HCT116 (cell line): ENCODE results near the gene FHIT. TPM values are rescaled to one million over a fixed set of nuclear protein-coding genes. Genes with fewer than 3 reads are reported as not detected.

Experiments
- ATAC-seq: fragments of 200-7000 bp; cut with Tn5 transposase; 2 replicates; pipeline ENCODE4 v1.9.1; 2020; ENCODE audit warnings: mild to moderate bottlenecking, moderate library complexity
- BruUV-seq: library from RNA; stranded (reverse); fragments of 400-500 nt; replicated peaks from 2 replicates; lab custom pipeline; 2021; lab: Mats Ljungman, UMichigan
- CTCF ChIA-PET: fragments of 300-600 bp; sonication (Branson Sonifier 250); formaldehyde crosslinking; loops from one replicate; lab custom pipeline; 2021; ENCODE audit warnings: antibody characterized with exemption; lab: Charles Lee
- POLR2A ChIA-PET: fragments of 300-600, 350-600 bp; sonication (Branson Sonifier 250); formaldehyde crosslinking; loops from one replicate; lab custom pipeline; 2021; ENCODE audit warnings: antibody characterized with exemption; lab: Charles Lee
- RAD21 ChIA-PET, 2 experiments: fragments of 300-600 bp; sonication (Branson Sonifier 250); formaldehyde crosslinking; loops; one replicate each; lab custom pipeline; 2023; ENCODE audit warnings: low total read pairs in 2 of 2; ENCODE audit not compliant: uncharacterized antibody in 2 of 2, unreplicated experiment in 2 of 2, low non-redundant PET in 1 of 2; lab: Charles Lee
- DNase-seq: peaks from one replicate; pipeline ENCODE4 v3.0.0-alpha.2; 2010; ENCODE audit warnings: low read depth, low spot score
- H2AFZ ChIP-seq: fragments of 200-600 bp; shearing (Covaris generic), sonication (generic); 2 replicates; pipeline ENCODE4 v1.6.1; 2017; ENCODE audit warnings: low read depth, mixed run types, mixed read lengths, antibody characterized with exemption, low read length; ENCODE audit not compliant: poor library complexity, severe bottlenecking
- H3K27ac ChIP-seq: 2 replicates; pipeline ENCODE4 v1.5.1; 2012; ENCODE audit warnings: low read depth, low read length
- H3K27me3 ChIP-seq: fragments of 200-600 bp; sonication (generic); 2 replicates; pipeline ENCODE4 v1.6.1; 2016; ENCODE audit warnings: mixed run types, low read length, mixed read lengths; ENCODE audit not compliant: insufficient read depth
- H3K36me3 ChIP-seq, 2 experiments: fragments of 200-500 bp in 1 of 2; fragments of 200-600 bp in 1 of 2; sonication (Bioruptor generic) in 1 of 2; sonication (generic) in 1 of 2; 2 replicates each; pipeline versions ENCODE4 v1.5.1 to v1.6.1; 2014 to 2016; ENCODE audit warnings: low read length in 2 of 2, inconsistent platforms in 1 of 2, mixed read lengths in 1 of 2, mixed run types in 1 of 2; ENCODE audit not compliant: insufficient read depth in 2 of 2, control insufficient read depth in 1 of 2
- H3K4me1 ChIP-seq, 2 experiments: fragments of 200-600 bp in 1 of 2; sonication (generic) in 1 of 2; 2 replicates each; pipeline versions ENCODE4 v1.5.1 to v1.6.1; 2012 to 2017; ENCODE audit warnings: low read length in 2 of 2, inconsistent platforms in 1 of 2, mild to moderate bottlenecking in 1 of 2, mixed read lengths in 1 of 2, mixed run types in 1 of 2, moderate library complexity in 1 of 2; ENCODE audit not compliant: insufficient read depth in 2 of 2, control insufficient read depth in 1 of 2
- H3K4me2 ChIP-seq: fragments of 200-600 bp; sonication (generic); 2 replicates; pipeline ENCODE4 v1.6.1; 2017; ENCODE audit warnings: mixed run types, low read length, mixed read lengths
- H3K4me3 ChIP-seq, 2 experiments: fragments of 200-600 bp in 1 of 2; sonication (generic) in 1 of 2; replicated peaks in 1 of 2; 2 replicates each; pipeline ENCODE4 v1.5.1; 2011 to 2016; ENCODE audit warnings: low read length in 2 of 2, control low read depth in 1 of 2, low read depth in 1 of 2, mild to moderate bottlenecking in 1 of 2, mixed read lengths in 1 of 2, mixed run types in 1 of 2
- H3K79me2 ChIP-seq: fragments of 200-600 bp; sonication (generic); 2 replicates; pipeline ENCODE4 v1.6.1; 2017; ENCODE audit warnings: mild to moderate bottlenecking, mixed run types, low read length, moderate library complexity, mixed read lengths; ENCODE audit not compliant: insufficient read depth
- H3K9ac ChIP-seq: fragments of 200-600 bp; sonication (generic); 2 replicates; pipeline ENCODE4 v1.6.1; 2016; ENCODE audit warnings: low read length, mixed read lengths
- H3K9me2 ChIP-seq: fragments of 200-600 bp; sonication (generic), shearing (Covaris generic); 2 replicates; pipeline ENCODE4 v1.6.1; 2017; ENCODE audit warnings: mixed run types, mild to moderate bottlenecking, moderate library complexity; ENCODE audit not compliant: insufficient read depth
- H3K9me3 ChIP-seq, 2 experiments: fragments of 200-500 bp in 1 of 2; fragments of 200-600 bp in 1 of 2; sonication (Bioruptor generic) in 1 of 2; sonication (generic) in 1 of 2; 2 replicates each; pipeline ENCODE4 v1.6.1; 2014 to 2017; ENCODE audit warnings: low read length in 2 of 2, mixed read lengths in 2 of 2, inconsistent platforms in 1 of 2, low read depth in 1 of 2, mild to moderate bottlenecking in 1 of 2, mixed run types in 1 of 2, moderate library complexity in 1 of 2; ENCODE audit not compliant: control insufficient read depth in 1 of 2, insufficient read depth in 1 of 2
- H4K20me1 ChIP-seq: fragments of 200-600 bp; sonication (generic), shearing (Covaris generic); 2 replicates; pipeline ENCODE4 v1.6.1; 2017; ENCODE audit warnings: mixed run types, mild to moderate bottlenecking, moderate library complexity; ENCODE audit not compliant: insufficient read depth
- ATF3 ChIP-seq: IDR thresholded peaks from 2 replicates; pipeline ENCODE4 v1.6.1; 2012
- CBX3 ChIP-seq: IDR thresholded peaks from 2 replicates; pipeline ENCODE4 v1.6.1; 2012; ENCODE audit warnings: low read depth
- CTCF ChIP-seq, 3 experiments: fragments of 200-600 bp in 1 of 3; sonication (generic) in 1 of 3; IDR thresholded peaks in 2 of 3; conservative IDR thresholded peaks in 1 of 3; 2 replicates each; pipeline ENCODE4 v1.5.1; 2012 to 2017; ENCODE audit warnings: low read depth in 2 of 3, low read length in 2 of 3, antibody characterized with exemption in 1 of 3, borderline replicate concordance in 1 of 3, control low read depth in 1 of 3, mild to moderate bottlenecking in 1 of 3, mixed read lengths in 1 of 3, mixed run types in 1 of 3, moderate library complexity in 1 of 3; ENCODE audit not compliant: insufficient read depth in 1 of 3
- EGR1 ChIP-seq: IDR thresholded peaks from 2 replicates; pipeline ENCODE4 v1.6.1; 2012; ENCODE audit warnings: low read depth
- EZH2 ChIP-seq: fragments of 200-600 bp; sonication (generic); IDR thresholded peaks from 2 replicates; pipeline ENCODE4 v1.6.1; 2017; ENCODE audit warnings: antibody characterized with exemption, mixed run types
- EZH2phosphoT487 ChIP-seq: fragments of 200-600 bp; IDR thresholded peaks from 2 replicates; pipeline ENCODE4 v1.6.1; 2018; ENCODE audit warnings: antibody characterized with exemption, borderline replicate concordance
- FOSL1 ChIP-seq: IDR thresholded peaks from 2 replicates; pipeline ENCODE4 v1.6.1; 2012; ENCODE audit warnings: low read depth
- JUND ChIP-seq: IDR thresholded peaks from 2 replicates; pipeline ENCODE4 v1.6.1; 2012
- MAX ChIP-seq: IDR thresholded peaks from 2 replicates; pipeline ENCODE4 v1.6.1; 2012
- POLR2AphosphoS5 ChIP-seq: IDR thresholded peaks from 2 replicates; pipeline ENCODE4 v1.6.1; 2011; ENCODE audit warnings: mild to moderate bottlenecking, low read depth, low read length, moderate library complexity
- SP1 ChIP-seq: IDR thresholded peaks from 2 replicates; pipeline ENCODE4 v1.6.1; 2012; ENCODE audit warnings: low read depth
- SRF ChIP-seq: IDR thresholded peaks from 2 replicates; pipeline ENCODE4 v1.6.1; 2012; ENCODE audit warnings: low read depth
- intact Hi-C: fragments of 100-400 bp; cut with micrococcal nuclease; formaldehyde crosslinking; loops from 2 replicates; pipeline ENCODE4 v1.10.0; 2022
- total RNA-seq: library from RNA; stranded (reverse); gene quantifications from one replicate; pipeline ENCODE4 v1.2.1, GENCODE V29; 2021; ENCODE audit not compliant: unreplicated experiment
- TF ChIP-seq, protein P1 (sequence below): IDR thresholded peaks from 2 replicates; pipeline ENCODE4 v1.6.1; 2012; ENCODE audit warnings: low read depth

Gene FHIT
- total RNA-seq, 1 experiment from 2014 or later = 20.1 TPM

- Histone ChIP-seq H3K4me1 (peaks cover 0 to 6% of the 10 kb centered on the region in 2 experiments; a peak in 2 of 4 replicates), H3K4me3 (no peak overlapping the region), H4K20me1 (no peaks in the 10 kb centered on the region), H3K4me2 (no peak overlapping the region), H3K79me2 (no peaks in the 10 kb centered on the region), H3K27me3 (peaks cover 9% of the 10 kb centered on the region), H2AFZ (no peak overlapping the region), H3K9me3 (no peaks in the 10 kb centered on the region), H3K36me3 (no peaks in the 10 kb centered on the region), H3K27ac (no peak overlapping the region), H3K9ac (no peak overlapping the region), H3K9me2 (no peaks in the 10 kb centered on the region)
- ATAC-seq (no peak), DNase-seq (no peak)
- ChIA-PET POLR2A (no interaction called here), RAD21 (no interaction called here), CTCF (no interaction called here)
- peak; percentile 63; the same call in 1 of the 2 replicates for TF ChIP-seq JUND
- TF ChIP-seq FOSL1 = peak; percentile 70
- TF ChIP-seq EZH2phosphoT487 = no peak
- no peak for TF ChIP-seq EGR1
- TF ChIP-seq SRF = no peak
- TF ChIP-seq EZH2 = no peak
- TF ChIP-seq CTCF (IDR thresholded peaks at IDR 0.05 in 2 of 3, conservative IDR thresholded peaks at IDR 0.05 in 1 of 3; ENCODE audit: borderline replicate concordance in 1 of 3, insufficient read depth in 1 of 3, low read depth in 2 of 3, low read length in 2 of 3) = no peak
- BruUV-seq = no TSS peak
- intact Hi-C loops = loop anchor here (5.0 kb wide), 1 partner anchor 793 kb away; no protein-coding TSS in a partner anchor
Measured at GRCh38 chr3:60579734-60580133, 671.5 kb downstream of the FHIT start.

DNA sequence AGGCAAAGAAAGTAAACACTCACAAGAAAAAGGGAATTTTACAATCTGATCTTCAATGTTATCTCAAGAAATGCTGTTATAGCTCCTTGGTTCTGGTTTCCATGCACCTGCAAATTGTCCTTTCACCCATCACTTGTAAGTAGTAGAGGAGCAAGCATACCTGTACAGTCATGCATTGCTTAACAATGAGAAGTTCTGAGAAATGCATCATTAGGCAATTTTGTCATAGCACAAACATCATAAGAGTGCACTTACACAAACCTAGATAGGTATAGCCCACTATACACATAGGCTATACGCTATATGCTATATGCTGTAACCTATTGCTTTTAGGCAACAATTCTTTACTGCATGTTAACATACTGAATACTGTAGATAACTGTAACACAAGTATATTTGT, 672.3 kb downstream of the FHIT start:
- Histone ChIP-seq H3K9me2 (no peaks in the 10 kb centered on the region), H3K4me2 (no peak overlapping the region), H3K36me3 (no peaks in the 10 kb centered on the region), H3K79me2 (no peaks in the 10 kb centered on the region), H3K9ac (no peak overlapping the region), H2AFZ (no peak overlapping the region), H3K4me3 (no peak overlapping the region), H3K4me1 (peaks cover 0 to 6% of the 10 kb centered on the region in 2 experiments; a peak in 2 of 4 replicates), H3K9me3 (no peaks in the 10 kb centered on the region), H4K20me1 (no peaks in the 10 kb centered on the region), H3K27me3 (peaks cover 9% of the 10 kb centered on the region), H3K27ac (no peak overlapping the region)
- TF ChIP-seq EZH2phosphoT487 (no peak), POLR2AphosphoS5 (no peak), ATF3 (no peak), SP1 (no peak), MAX (no peak), FOSL1 (no peak), JUND (no peak), CBX3 (no peak), EZH2 (no peak)
- TF ChIP-seq, protein P1, sequence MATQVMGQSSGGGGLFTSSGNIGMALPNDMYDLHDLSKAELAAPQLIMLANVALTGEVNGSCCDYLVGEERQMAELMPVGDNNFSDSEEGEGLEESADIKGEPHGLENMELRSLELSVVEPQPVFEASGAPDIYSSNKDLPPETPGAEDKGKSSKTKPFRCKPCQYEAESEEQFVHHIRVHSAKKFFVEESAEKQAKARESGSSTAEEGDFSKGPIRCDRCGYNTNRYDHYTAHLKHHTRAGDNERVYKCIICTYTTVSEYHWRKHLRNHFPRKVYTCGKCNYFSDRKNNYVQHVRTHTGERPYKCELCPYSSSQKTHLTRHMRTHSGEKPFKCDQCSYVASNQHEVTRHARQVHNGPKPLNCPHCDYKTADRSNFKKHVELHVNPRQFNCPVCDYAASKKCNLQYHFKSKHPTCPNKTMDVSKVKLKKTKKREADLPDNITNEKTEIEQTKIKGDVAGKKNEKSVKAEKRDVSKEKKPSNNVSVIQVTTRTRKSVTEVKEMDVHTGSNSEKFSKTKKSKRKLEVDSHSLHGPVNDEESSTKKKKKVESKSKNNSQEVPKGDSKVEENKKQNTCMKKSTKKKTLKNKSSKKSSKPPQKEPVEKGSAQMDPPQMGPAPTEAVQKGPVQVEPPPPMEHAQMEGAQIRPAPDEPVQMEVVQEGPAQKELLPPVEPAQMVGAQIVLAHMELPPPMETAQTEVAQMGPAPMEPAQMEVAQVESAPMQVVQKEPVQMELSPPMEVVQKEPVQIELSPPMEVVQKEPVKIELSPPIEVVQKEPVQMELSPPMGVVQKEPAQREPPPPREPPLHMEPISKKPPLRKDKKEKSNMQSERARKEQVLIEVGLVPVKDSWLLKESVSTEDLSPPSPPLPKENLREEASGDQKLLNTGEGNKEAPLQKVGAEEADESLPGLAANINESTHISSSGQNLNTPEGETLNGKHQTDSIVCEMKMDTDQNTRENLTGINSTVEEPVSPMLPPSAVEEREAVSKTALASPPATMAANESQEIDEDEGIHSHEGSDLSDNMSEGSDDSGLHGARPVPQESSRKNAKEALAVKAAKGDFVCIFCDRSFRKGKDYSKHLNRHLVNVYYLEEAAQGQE = no peak
- BruUV-seq = no TSS peak
- no peak for ATAC-seq
- CTCF ChIA-PET = no interaction called here
- POLR2A ChIA-PET = no interaction called here
- RAD21 ChIA-PET = no interaction called here
- no peak for DNase-seq
- intact Hi-C loops = no loop called here
